Activated naive CD4-positive, alpha-beta T cell treated with anti-CD3 and anti-CD28 coated beads, Interleukin-2, amount 50 U/mL, for 72 hours (primary cell): ENCODE data around the gene GTF3C4. TPM values are rescaled to one million over a fixed set of nuclear protein-coding genes. Genes with fewer than 3 reads are reported as not detected.

ENCODE experiments used
- ATAC-seq, 2 donors: fragments of 150-1000 bp; cut with Tn5 transposase; 2 replicates each; pipeline ENCODE4 v1.10.0; 2021; ENCODE audit warnings: mild to moderate bottlenecking in 2 of 2, moderate library complexity in 2 of 2
- DNase-seq, 2 donors: peaks; one replicate each; pipeline ENCODE4 v3.0.0; 2021 to 2022; ENCODE audit warnings: low spot score in 2 of 2
- H3K27ac Mint-ChIP-seq, 2 donors: one replicate each; pipeline ENCODE4 v1.8.0; 2022; ENCODE audit warnings: mild to moderate bottlenecking in 2 of 2, mixed read lengths in 2 of 2
- H3K36me3 Mint-ChIP-seq, 2 donors: one replicate each; pipeline ENCODE4 v1.8.0; 2022; ENCODE audit warnings: mixed read lengths in 2 of 2
- H3K9me3 Mint-ChIP-seq, 2 donors: one replicate each; pipeline ENCODE4 v1.8.0; 2022; ENCODE audit warnings: mixed read lengths in 2 of 2
- total RNA-seq, 2 donors: library from RNA; stranded (reverse); gene quantifications; one replicate each; pipeline ENCODE4 v1.2.3, GENCODE V29; 2022

The GTF3C4 gene
- total RNA-seq, 2 donors from 2014 or later, result 7.8 to 15.2 TPM

DNA sequence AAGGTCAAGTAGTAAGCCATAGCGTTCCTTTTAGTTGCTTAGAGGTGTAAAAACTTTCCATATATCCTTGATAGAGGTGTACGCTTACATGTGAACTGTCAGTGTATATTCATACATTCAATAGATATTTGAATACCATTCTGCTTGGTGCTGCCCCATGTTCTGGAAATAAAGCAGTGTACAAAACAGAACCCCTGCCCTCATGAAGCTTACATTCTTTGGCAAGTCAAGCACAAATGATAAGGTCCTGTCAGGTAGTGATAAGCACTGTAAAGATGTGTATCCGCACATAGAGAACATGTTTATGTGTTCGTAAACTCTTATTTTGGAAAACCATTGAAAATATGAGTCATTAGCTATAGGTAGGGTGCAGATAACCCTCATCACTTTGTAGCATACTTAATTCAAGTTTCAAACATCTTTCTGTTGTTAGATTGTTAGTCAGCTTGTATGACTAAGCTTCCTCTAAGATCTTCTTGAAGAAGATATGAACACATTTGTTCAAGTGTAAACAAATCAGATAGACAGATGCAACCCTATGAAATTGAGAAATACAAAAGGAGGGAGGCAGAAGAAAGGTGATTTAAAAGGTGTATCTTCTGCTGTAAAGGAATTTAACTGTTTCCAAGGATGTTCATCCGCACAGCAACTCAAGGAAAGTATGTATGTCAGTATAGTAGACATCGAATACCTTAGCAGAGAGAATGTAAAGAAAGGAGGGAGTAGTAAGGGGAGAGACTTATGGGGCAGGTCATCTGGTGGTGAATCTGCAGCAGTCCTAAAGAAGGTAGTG lies 1.6 kb downstream of the GTF3C4 start:
- ATAC-seq (peak in 1 of 2 donors; percentile 37), DNase-seq (no peak)
- peak overlapping the region; percentile 95 to 98 for H3K27ac Mint-ChIP-seq
- H3K9me3 Mint-ChIP-seq, result peaks cover 0 to 4% of the 10 kb centered on the region in 2 donors
- H3K36me3 Mint-ChIP-seq, result peaks cover 13 to 27% of the 10 kb centered on the region in 2 donors

GRCh38 chr9:132672413-132672690 lies 2.1 kb downstream of the GTF3C4 start:
- peaks cover 13 to 27% of the 10 kb centered on the region in 2 donors for H3K36me3 Mint-ChIP-seq
- DNase-seq (no peak), ATAC-seq (no peak)
- peak overlapping the region; percentile 70 to 95 for H3K27ac Mint-ChIP-seq
- peaks cover 0 to 4% of the 10 kb centered on the region in 2 donors for H3K9me3 Mint-ChIP-seq

- no peak for ATAC-seq
- H3K9me3 Mint-ChIP-seq, result peaks cover 0 to 4% of the 10 kb centered on the region in 2 donors
- H3K36me3 Mint-ChIP-seq, result peaks cover 18 to 33% of the 10 kb centered on the region in 2 donors
- H3K27ac Mint-ChIP-seq, result no peak overlapping the region
- no peak for DNase-seq
These were observed 3.1 kb downstream of the GTF3C4 start for GRCh38 chr9:132673355-132673754.

DNA sequence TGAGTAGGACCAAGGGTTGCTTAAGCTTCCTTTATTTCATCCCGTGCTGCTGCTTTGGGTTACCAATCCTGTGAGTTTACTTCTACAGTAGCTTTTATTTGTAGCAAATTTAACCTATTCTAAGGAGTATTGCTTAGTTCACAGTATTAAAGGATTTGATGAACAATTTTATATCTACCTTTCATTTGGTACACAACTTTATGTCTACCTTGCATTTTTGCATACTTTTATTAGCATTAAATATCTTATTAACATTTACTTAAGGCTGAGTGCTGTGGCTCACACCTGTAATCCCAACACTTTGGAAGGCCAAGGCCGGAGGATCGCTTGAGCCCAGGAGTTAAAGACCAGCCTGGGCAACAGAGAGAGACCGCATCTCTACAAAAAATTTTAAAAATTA lies 4.2 kb downstream of the GTF3C4 start:
- peaks cover 26 to 44% of the 10 kb centered on the region in 2 donors for H3K36me3 Mint-ChIP-seq
- ATAC-seq (no peak), DNase-seq (no peak)
- peaks cover 0 to 4% of the 10 kb centered on the region in 2 donors for H3K9me3 Mint-ChIP-seq
- no peak overlapping the region for H3K27ac Mint-ChIP-seq

- Mint-ChIP-seq H3K36me3 (peaks cover 15 to 44% of the 10 kb centered on the region in 2 donors), H3K27ac (no peak overlapping the region), H3K9me3 (no peaks in the 10 kb centered on the region)
- DNase-seq, result no peak
- ATAC-seq, result no peak
These were observed 7.7 kb downstream of the GTF3C4 start for GRCh38 chr9:132677976-132678375.

GRCh38 chr9:132679946-132680625 lies 9.8 kb downstream of the GTF3C4 start:
- H3K27ac Mint-ChIP-seq, result peak overlapping the region in 1 of 2 donors; percentile 68

GRCh38 chr9:132681561-132681960 lies 11.3 kb downstream of the GTF3C4 start:
- no peaks in the 10 kb centered on the region for H3K9me3 Mint-ChIP-seq
- ATAC-seq (no peak), DNase-seq (no peak)
- no peak overlapping the region for H3K27ac Mint-ChIP-seq
- H3K36me3 Mint-ChIP-seq, result peaks cover 25 to 44% of the 10 kb centered on the region in 2 donors

More at GRCh38 chr9:132679946-132680625, 9.8 kb downstream of the GTF3C4 start:
- H3K9me3 Mint-ChIP-seq, result no peaks in the 10 kb centered on the region
- ATAC-seq (peak; percentile 62 to 98), DNase-seq (no peak)
- peaks cover 25 to 44% of the 10 kb centered on the region in 2 donors for H3K36me3 Mint-ChIP-seq

DNA sequence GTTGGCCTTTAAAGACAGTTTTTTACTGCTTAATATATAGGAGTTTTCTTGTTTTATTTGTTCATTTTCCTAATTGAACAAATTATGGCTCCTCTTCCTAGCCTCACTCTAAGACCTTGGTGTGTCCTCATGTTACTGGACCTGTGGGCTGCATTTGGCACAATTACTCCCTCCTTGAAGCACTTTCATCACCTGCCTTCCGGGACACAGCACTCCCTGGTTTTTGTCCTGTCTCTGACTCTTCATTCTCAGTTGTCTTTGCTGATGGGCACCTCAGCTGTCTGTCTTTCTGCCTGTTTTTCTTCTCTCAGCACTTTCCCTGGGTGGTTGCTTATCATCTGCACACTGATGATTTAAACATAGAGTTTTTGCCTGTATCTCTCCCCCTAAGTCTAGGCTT lies 13.6 kb downstream of the GTF3C4 start:
- no peak for DNase-seq
- Mint-ChIP-seq H3K36me3 (peaks cover 15 to 40% of the 10 kb centered on the region in 2 donors), H3K27ac (no peak overlapping the region), H3K9me3 (no peaks in the 10 kb centered on the region)
- ATAC-seq, result no peak

GRCh38 chr9:132690696-132691095 lies 20.4 kb downstream of the GTF3C4 start:
- DNase-seq (no peak), ATAC-seq (no peak)
- H3K36me3 Mint-ChIP-seq, result peaks cover 5 to 66% of the 10 kb centered on the region in 2 donors
- no peak overlapping the region for H3K27ac Mint-ChIP-seq
- peaks cover 4 to 11% of the 10 kb centered on the region in 2 donors for H3K9me3 Mint-ChIP-seq

DNA sequence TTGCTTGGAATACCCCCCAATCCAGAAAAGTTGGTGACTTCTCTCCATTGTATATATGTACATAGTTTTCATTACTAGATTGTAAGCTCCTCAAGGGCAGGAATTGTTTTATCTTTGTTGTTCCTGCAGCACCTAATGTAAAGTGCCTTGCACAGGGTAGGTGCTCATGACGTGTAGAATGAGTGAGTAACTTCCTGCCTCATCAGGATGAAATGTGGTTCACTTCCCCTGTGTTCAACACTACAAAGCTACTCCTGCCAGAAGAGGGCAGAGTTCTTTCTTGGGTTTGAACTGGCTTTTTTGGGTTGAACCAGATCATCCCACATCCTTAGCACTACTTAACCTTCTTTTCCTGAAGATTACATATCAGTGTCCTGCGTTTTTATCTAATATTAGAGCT lies 23.9 kb downstream of the GTF3C4 start:
- ATAC-seq, result peak; percentile 58 to 98
- Mint-ChIP-seq H3K9me3 (peaks cover 7 to 39% of the 10 kb centered on the region in 2 donors), H3K27ac (peak overlapping the region in 1 of 2 donors; percentile 45), H3K36me3 (peaks cover 16 to 87% of the 10 kb centered on the region in 2 donors)
- no peak for DNase-seq

DNA sequence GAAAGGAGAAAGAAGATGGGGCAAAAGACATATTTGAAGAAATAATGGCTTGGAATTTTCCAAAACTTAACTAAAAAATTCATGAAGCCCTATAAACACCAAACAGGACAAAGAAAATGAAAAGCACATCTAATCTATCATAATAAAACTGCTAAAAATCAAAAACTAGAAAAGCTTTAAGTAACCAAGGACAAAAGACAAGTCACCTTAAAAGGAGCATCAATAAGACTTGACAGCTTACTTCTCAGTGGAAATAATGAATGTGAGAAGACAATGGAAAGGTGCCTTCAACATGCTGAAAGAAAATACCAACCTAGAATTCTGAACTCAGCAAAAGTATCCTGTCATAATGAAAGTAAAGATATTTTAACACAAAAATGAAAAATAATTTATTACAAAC lies 27.0 kb downstream of the GTF3C4 start:
- H3K9me3 Mint-ChIP-seq, result peaks cover 7 to 39% of the 10 kb centered on the region in 2 donors
- ATAC-seq, result no peak

DNA sequence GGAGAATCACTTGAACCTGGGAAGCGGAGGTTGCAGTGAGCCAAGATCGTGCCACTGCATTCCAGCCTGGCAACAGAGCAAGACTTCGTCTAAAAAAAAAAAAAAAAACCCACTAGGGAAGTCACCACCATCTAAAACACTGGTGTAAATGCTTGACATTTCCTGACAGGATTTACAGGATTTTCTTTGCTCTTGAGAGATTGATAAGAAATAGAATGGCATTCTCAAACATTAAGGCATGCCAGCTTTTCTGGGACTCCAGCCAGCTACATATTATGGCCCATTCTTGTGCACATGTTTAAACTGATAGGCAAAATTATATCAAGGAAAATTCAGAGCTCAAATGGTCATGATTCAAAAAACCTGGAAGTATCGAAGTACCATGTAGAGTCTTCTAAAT lies 28.7 kb downstream of the GTF3C4 start:
- peaks cover 7 to 39% of the 10 kb centered on the region in 2 donors for H3K9me3 Mint-ChIP-seq
- peaks cover 15 to 47% of the 10 kb centered on the region in 2 donors for H3K36me3 Mint-ChIP-seq
- ATAC-seq, result no peak
- H3K27ac Mint-ChIP-seq, result no peak overlapping the region
- no peak for DNase-seq

More for the DNA sequence above, 27.0 kb downstream of the GTF3C4 start:
- Mint-ChIP-seq H3K27ac (no peak overlapping the region), H3K36me3 (peaks cover 16 to 64% of the 10 kb centered on the region in 2 donors)
- DNase-seq, result no peak

DNA sequence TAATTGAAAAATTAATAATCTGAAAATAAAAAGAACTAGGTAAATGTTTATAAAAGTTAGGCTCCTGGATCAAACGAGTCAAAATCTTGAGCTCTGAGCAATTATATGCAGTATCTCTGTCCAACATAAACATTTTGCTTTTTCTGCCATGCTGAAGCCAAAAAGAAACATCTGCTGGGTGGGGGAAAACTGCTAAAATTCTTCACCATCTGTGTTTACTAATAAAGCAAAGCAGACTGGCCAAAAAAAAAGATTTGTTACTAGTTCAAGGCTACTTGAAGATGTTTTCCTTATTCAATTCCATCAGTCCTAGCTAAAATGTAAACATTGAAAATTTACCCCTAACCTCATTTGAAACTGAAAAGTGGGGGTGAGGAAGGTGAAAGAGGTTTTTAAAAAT lies 29.7 kb downstream of the GTF3C4 start:
- H3K9me3 Mint-ChIP-seq, result peaks cover 4 to 31% of the 10 kb centered on the region in 2 donors
- ATAC-seq (no peak), DNase-seq (no peak)

DNA sequence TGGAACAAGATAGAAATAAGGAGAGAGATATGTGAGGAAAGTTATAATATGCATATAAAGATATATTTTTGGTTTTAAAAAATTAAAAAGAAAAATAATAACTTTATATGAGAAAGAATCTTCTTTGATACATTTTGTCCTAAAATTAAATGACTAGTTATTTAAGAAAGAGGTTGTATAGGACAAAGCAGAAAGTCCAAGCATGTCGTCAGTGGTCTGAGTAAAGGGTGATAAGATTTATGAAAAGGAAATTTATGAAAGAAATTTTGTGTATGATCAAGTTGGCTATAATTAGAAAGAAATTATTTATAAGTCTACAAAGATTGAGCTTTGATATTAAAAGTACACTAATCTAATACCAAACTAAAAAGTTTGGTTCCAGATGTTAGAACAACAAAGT lies 32.0 kb downstream of the GTF3C4 start:
- no peak for DNase-seq

More for the DNA sequence above, 29.7 kb downstream of the GTF3C4 start:
- Mint-ChIP-seq H3K27ac (no peak overlapping the region), H3K36me3 (peaks cover 10 to 38% of the 10 kb centered on the region in 2 donors)

GRCh38 chr9:132703336-132703735 lies 33.1 kb downstream of the GTF3C4 start:
- peaks cover 4% of the 10 kb centered on the region in 2 donors for H3K9me3 Mint-ChIP-seq
- H3K27ac Mint-ChIP-seq, result no peak overlapping the region

More for the DNA sequence above, 32.0 kb downstream of the GTF3C4 start:
- Mint-ChIP-seq H3K36me3 (peaks cover 10 to 15% of the 10 kb centered on the region in 2 donors), H3K9me3 (peaks cover 4 to 15% of the 10 kb centered on the region in 2 donors), H3K27ac (no peak overlapping the region)
- no peak for ATAC-seq

GRCh38 chr9:132708239-132708638 lies 38.0 kb downstream of the GTF3C4 start:
- H3K36me3 Mint-ChIP-seq, result no peaks in the 10 kb centered on the region
- H3K27ac Mint-ChIP-seq, result no peak overlapping the region
- H3K9me3 Mint-ChIP-seq, result no peaks in the 10 kb centered on the region
- ATAC-seq (no peak), DNase-seq (no peak)

More at GRCh38 chr9:132703336-132703735, 33.1 kb downstream of the GTF3C4 start:
- ATAC-seq, result no peak
- H3K36me3 Mint-ChIP-seq, result peaks cover 5 to 6% of the 10 kb centered on the region in 2 donors
- DNase-seq, result no peak

DNA sequence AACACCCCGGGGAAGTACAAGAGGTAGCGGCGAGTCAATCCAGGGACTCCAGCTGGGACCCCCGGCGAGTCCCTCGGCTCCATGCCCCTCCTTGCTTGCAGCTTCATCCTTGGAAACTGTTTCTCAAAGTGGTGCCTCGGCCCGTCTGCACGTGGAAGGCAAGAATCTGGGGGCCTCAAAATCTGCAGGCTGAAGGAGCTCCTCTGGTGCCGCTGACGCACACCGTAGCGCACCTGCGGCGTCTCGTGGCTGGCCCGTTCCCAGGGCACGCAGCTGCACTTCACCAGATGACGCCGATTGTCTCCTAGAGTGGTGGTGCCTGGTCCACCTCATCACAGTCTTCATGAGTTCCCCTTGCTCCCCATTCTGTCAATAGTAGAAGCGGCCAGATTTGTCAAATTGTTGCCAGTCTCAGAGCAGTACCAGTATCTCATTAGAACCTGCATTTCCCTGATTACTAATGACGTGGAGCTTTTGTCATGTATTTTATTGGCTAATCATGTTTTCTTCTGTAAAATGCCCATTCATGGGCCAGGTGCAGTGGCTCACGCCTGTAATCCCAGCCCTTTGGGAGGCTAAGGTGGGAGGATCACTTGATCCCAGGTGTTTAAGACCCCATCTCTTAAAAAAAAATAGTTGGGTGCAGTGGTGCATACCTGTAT lies 38.6 kb downstream of the GTF3C4 start:
- Mint-ChIP-seq H3K36me3 (no peaks in the 10 kb centered on the region), H3K9me3 (no peaks in the 10 kb centered on the region), H3K27ac (no peak overlapping the region)
- no peak for ATAC-seq
- no peak for DNase-seq
